T-helper 2 cell treated with Interferon-gamma antibody and Interleukin-4, amounts not matched to agents 5 μg/mL and 100 μg/mL, for 36 hours (primary cell): ENCODE data around the gene NELFCD.
"Not testable (repeated sequence)": the region's sequence is repeated elsewhere in the genome, so short reads cannot be mapped to it uniquely, and the experiment has no call there.

Experiments used
- DNase-seq: peaks from one replicate; pipeline ENCODE4 v3.0.0; 2021; ENCODE audit warnings: low spot score
- H3K27ac Mint-ChIP-seq: one replicate; pipeline ENCODE4 v1.8.0; 2021; ENCODE audit warnings: mild to moderate bottlenecking, mixed read lengths
- H3K27me3 Mint-ChIP-seq: one replicate; pipeline ENCODE4 v1.8.0; 2021; ENCODE audit warnings: low read depth, mixed read lengths
- H3K36me3 Mint-ChIP-seq: one replicate; pipeline ENCODE4 v1.8.0; 2021; ENCODE audit warnings: low read depth, mixed read lengths
- H3K4me1 Mint-ChIP-seq: one replicate; pipeline ENCODE4 v1.8.0; 2021; ENCODE audit warnings: low read depth, mixed read lengths
- H3K4me3 Mint-ChIP-seq: one replicate; pipeline ENCODE4 v1.8.0; 2022; ENCODE audit warnings: mild to moderate bottlenecking, moderate library complexity, mixed read lengths
- H3K9me3 Mint-ChIP-seq: one replicate; pipeline ENCODE4 v1.8.0; 2021; ENCODE audit warnings: mixed read lengths

NELFCD gene

DNA sequence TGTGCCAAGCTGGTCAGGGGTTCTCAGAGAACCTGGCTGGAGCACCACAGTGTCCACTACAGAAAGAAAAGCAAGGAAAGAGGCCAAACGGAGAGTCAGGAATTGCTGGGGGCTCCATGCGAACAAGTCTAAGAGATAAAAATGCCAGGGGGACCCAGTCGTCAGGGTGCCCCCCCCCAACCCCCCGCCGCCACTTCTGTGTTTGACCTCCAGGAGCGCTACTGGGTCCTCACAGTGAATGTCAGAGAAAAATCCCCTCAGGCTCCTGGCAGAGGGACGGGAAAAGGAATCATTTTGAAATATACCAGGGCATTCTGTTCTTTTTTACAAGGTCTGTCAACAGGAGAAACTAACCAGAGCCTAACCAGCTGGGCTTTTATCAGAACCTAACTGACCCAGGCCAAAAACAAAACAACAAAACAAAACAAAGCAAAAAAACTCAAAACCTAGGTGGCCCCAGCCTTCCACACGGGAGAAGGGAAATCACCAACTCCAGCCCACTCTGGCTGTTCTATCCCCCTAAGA is 17.9 kb upstream of the NELFCD start:
- DNase-seq: no peak
- H3K4me1 Mint-ChIP-seq: no peaks in the 10 kb centered on the region
- H3K27me3 Mint-ChIP-seq: peaks cover 24% of the 10 kb centered on the region
- H3K4me3 Mint-ChIP-seq: no peak overlapping the region
- no peaks in the 10 kb centered on the region for H3K9me3 Mint-ChIP-seq
- H3K27ac Mint-ChIP-seq: no peak overlapping the region
- no peaks in the 10 kb centered on the region for H3K36me3 Mint-ChIP-seq

DNA sequence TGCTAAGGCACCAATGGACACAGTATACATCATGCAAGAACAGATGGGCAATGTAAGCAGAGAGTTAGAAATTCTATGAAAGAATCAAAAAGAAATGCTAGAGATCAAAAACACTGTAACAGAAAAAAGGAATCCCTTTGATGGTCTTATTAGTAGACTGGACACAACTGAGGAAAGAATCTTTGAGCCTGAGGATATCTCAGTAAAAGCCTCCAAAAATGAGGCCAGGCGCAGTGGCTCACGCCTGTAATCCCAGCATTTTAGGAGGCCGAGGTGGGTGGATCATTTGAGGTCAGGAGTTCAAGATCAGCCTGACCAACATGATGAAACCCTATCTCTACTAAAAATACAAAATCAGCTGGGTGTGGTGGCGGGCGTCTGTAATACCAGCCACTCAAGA is 17.1 kb upstream of the NELFCD start:
- H3K9me3 Mint-ChIP-seq, H3K27ac Mint-ChIP-seq, DNase-seq, H3K36me3 Mint-ChIP-seq, H3K4me3 Mint-ChIP-seq, H3K4me1 Mint-ChIP-seq: not testable (repeated sequence)
- peaks cover 28% of the 10 kb centered on the region for H3K27me3 Mint-ChIP-seq

DNA sequence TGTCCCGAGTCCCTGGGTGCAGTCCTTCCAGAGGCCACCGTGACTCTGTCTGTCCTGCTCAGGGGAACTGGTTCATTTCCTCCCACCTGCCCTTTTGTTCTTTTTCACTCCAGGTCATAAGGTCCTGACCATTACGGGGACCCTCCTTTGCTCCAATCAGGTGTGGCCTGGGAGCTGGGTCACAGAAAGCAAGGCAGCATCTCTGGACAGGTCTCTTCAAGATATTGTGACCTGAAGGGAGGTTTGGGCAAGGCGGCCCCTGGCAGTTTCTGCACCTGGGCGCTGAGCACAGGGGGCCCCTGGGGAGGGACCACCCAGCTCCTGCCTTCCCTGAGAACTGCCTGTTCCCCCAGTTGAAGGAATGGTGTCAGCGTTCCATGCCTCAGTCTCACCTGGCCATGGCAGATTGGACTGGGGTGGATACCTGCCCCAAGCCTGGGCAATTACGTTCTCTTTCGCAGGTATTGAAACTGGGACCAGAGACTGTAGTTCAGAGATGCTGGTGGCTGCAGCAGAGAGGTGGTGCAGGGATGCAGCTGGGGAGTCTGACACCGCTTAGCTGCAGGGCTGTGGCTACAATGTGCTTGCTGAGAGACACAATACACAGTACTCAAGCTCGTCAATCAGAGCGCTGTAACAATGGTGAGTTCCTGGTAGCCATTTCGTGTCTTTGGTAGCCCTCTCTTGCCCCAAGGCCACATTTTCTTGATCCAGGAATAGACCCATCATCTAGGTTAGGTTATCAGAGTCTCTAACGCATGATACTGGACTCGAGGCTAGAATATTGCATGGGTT is 15.6 kb upstream of the NELFCD start:
- no peak for DNase-seq
- peaks cover 32% of the 10 kb centered on the region for H3K27me3 Mint-ChIP-seq
- H3K27ac Mint-ChIP-seq: no peak overlapping the region
- no peak overlapping the region for H3K4me3 Mint-ChIP-seq
- H3K4me1 Mint-ChIP-seq: no peaks in the 10 kb centered on the region
- no peaks in the 10 kb centered on the region for H3K36me3 Mint-ChIP-seq
- no peaks in the 10 kb centered on the region for H3K9me3 Mint-ChIP-seq

DNA sequence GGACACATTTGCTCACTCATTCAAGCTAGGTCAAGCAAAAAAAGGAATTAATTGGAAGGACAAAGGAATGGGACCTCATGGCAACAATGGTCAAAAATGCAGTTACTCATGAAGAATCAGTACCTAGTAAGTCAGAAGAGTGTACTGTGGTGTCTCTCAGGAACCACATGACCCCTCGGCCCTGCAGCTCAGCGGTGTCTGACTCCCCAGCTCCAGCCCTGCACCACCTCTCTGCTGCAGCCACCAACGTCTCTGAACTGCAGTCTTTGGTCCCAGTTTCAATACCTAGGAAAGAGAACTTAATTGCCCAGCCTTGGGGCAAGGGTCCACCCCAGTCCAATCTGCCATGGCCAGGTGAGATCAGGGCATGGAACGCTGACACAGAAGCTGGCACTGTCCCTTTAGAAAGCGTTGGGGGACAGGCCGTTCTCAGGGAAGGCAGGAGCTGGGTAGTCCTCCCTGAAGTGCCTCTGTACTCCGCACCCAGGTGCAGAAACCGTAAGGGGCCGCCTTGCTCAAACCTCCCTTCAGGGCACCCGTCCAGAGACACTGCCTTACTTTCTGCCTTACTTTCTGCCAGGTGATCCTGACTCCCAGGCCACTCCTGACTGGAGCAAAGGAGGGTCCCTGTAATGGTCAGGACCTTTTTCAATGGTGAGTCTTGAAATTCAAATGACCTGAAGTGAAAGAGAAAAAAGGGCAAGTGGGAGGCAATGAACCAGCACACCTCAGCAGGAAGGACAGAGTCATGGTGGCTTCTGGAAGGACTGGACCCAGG is 13.2 kb upstream of the NELFCD start:
- no peak for DNase-seq
- no peak overlapping the region for H3K4me3 Mint-ChIP-seq
- H3K27ac Mint-ChIP-seq: no peak overlapping the region

GRCh38 chr20:58969439-58969838 is 11.6 kb upstream of the NELFCD start:
- no peak for DNase-seq
- H3K9me3 Mint-ChIP-seq: no peaks in the 10 kb centered on the region
- H3K4me3 Mint-ChIP-seq: no peak overlapping the region
- no peaks in the 10 kb centered on the region for H3K4me1 Mint-ChIP-seq
- H3K27ac Mint-ChIP-seq: no peak overlapping the region
- H3K27me3 Mint-ChIP-seq: peaks cover 25% of the 10 kb centered on the region
- H3K36me3 Mint-ChIP-seq: no peaks in the 10 kb centered on the region

More for the DNA sequence above, 13.2 kb upstream of the NELFCD start:
- Mint-ChIP-seq H3K27me3 (peaks cover 31% of the 10 kb centered on the region), H3K4me1 (no peaks in the 10 kb centered on the region), H3K36me3 (no peaks in the 10 kb centered on the region), H3K9me3 (no peaks in the 10 kb centered on the region)

DNA sequence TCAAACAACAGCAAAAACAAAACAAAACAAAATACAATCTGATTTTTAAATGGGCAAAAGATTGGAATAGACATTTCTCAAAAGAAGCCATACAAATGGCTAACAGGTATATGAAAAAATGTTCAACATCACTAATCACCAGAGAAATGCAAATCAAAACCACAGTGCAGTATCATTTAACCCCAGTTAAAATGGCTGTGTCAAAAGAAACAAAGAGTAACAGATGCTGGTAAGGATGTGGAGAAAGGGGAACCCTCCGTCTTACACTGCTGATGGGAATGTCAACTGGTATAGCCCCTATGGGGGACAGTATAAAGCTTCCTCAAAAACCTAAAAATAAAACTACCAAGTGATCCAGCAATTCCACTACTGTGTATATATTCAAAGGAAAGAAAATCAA is 10.9 kb upstream of the NELFCD start:
- Mint-ChIP-seq H3K27me3 (peaks cover 20% of the 10 kb centered on the region), H3K4me3 (no peak overlapping the region), H3K36me3 (no peaks in the 10 kb centered on the region), H3K9me3 (peaks cover 1% of the 10 kb centered on the region), H3K27ac (no peak overlapping the region), H3K4me1 (no peaks in the 10 kb centered on the region)
- no peak for DNase-seq

DNA sequence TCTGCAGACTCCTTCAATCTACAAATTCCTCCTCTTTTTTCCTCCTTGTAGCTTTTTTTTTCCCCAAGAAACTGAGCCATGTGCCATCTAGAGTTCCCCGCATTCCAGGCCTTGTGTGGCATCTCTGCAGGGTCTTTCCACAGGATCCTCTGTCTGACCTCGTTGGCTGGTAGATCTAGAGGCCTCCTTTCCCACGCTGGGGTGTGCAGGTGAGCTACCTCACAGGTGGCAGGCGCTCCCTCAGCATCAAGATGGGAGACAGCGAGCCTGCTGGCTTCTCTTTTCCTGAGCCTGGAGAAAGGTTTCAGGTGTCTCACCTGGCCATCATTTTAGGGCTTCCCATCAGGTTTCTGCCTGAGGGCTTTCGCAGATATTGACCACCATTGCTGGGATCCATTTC is 9.6 kb upstream of the NELFCD start:
- Mint-ChIP-seq H3K4me1 (no peaks in the 10 kb centered on the region), H3K36me3 (no peaks in the 10 kb centered on the region), H3K27ac (no peak overlapping the region), H3K4me3 (no peak overlapping the region), H3K9me3 (peaks cover 8% of the 10 kb centered on the region), H3K27me3 (peaks cover 17% of the 10 kb centered on the region)
- peak; percentile 1 for DNase-seq

DNA sequence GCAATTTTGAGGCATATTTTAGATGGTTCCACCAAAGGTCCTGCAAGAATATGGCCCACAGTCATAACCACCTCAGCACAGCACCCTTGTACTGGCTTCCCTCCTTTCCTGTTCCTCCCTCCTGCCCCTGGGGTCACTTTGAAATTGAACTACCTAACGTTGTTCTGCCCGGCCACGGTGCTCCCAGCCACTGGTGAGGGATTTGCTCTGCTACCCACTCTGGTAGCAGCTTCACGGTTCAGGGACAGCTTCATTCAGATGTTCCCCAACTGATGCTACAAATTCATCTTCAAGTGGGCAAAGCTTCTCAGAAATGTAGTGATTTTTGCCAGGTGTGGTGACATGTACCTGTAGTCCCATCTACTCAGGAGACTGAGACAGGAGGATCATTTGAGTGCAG is 7.9 kb upstream of the NELFCD start:
- Mint-ChIP-seq H3K27me3 (peaks cover 17% of the 10 kb centered on the region), H3K36me3 (no peaks in the 10 kb centered on the region), H3K4me1 (no peaks in the 10 kb centered on the region), H3K9me3 (peaks cover 8% of the 10 kb centered on the region), H3K4me3 (no peak overlapping the region), H3K27ac (no peak overlapping the region)
- DNase-seq: peak; percentile 2

- H3K4me1 Mint-ChIP-seq: no peaks in the 10 kb centered on the region
- peaks cover 8% of the 10 kb centered on the region for H3K9me3 Mint-ChIP-seq
- no peak for DNase-seq
- no peaks in the 10 kb centered on the region for H3K36me3 Mint-ChIP-seq
- H3K27me3 Mint-ChIP-seq: peaks cover 19% of the 10 kb centered on the region
- no peak overlapping the region for H3K27ac Mint-ChIP-seq
- no peak overlapping the region for H3K4me3 Mint-ChIP-seq
These were observed 7.2 kb upstream of the NELFCD start for GRCh38 chr20:58973866-58974265.

GRCh38 chr20:58975353-58975752 is 5.7 kb upstream of the NELFCD start:
- no peak for DNase-seq
- Mint-ChIP-seq H3K9me3 (peaks cover 8% of the 10 kb centered on the region), H3K36me3 (no peaks in the 10 kb centered on the region), H3K4me3 (no peak overlapping the region), H3K27ac (no peak overlapping the region), H3K27me3 (peaks cover 14% of the 10 kb centered on the region), H3K4me1 (no peaks in the 10 kb centered on the region)

DNA sequence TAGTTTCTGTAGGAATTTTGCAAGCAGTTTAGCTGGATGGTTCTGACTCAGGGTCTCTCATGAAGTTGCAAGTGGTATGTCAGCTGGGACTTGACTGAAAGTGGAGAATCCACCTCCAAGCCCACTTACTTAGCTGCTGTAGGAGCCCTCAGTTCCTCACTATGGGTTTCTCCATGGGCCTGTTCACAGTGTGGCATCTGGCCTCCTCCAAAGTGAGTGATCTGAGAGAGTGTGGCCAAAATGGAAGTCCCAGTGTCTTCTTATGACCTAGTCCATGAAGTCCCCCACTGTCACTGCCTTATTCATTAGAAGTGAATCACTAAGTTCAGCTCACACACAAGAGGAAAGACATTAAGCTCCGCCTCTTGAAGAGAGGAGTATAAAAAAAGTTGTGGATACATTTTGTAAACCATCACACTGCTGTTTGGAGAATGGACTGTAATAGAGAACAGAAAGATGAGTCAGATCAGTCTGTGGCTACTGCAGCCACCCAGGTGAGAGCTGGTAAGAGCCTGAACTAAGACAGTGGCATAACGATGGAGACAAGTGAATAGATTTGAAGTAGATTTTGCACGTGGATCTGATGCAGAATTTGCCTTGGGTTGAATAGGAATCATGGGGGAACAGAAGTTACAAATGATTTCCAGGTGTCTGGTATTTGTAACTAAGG is 4.9 kb upstream of the NELFCD start:
- H3K4me3 Mint-ChIP-seq: no peak overlapping the region
- no peak for DNase-seq
- H3K9me3 Mint-ChIP-seq: peaks cover 8% of the 10 kb centered on the region
- H3K4me1 Mint-ChIP-seq: no peaks in the 10 kb centered on the region
- H3K27ac Mint-ChIP-seq: no peak overlapping the region
- H3K36me3 Mint-ChIP-seq: no peaks in the 10 kb centered on the region
- peaks cover 12% of the 10 kb centered on the region for H3K27me3 Mint-ChIP-seq

GRCh38 chr20:58978351-58979190 is 2.5 kb upstream of the NELFCD start:
- Mint-ChIP-seq H3K27ac (no peak overlapping the region), H3K27me3 (peaks cover 11% of the 10 kb centered on the region), H3K36me3 (peaks cover 7% of the 10 kb centered on the region), H3K4me3 (no peak overlapping the region), H3K4me1 (peaks cover 8% of the 10 kb centered on the region), H3K9me3 (peaks cover 8% of the 10 kb centered on the region)
- DNase-seq: no peak

DNA sequence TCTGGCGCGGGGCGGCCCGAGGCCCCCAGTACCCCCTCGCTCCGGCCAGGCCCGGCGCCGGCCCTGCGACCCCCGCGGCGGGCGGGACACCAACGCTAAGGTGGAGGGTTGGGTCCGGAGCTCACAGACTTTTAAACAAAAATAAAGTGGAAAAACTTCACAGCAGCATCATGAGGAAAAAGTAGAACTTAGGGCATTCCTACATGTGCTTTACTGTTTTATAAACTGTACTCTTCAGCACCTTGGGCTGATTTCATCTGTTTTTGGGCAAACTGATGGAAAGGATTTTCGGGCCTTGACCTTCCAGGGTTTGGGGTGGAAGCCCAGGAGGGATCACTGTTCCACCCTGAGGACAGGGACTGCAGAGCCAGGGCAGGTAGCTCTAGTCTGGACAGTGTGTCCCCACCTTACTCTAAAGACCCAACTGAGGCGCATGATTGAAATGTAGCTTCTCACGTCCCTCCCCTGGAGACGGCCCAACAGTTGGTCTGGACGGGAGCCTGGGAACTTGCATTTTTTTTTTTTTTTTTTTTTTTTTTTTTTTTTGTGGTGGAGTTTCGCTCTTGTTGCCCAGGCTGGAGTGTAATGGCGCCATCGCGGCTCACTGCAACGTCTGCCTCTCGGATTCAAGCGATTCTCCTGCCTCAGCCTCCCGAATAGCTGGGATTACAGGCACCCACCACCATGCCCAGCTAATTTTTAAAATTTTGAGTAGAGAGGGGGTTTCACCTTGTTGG is 740 bp downstream of the NELFCD start:
- H3K27me3 Mint-ChIP-seq: peaks cover 11% of the 10 kb centered on the region
- peak overlapping the region; percentile 90 for H3K27ac Mint-ChIP-seq
- H3K4me3 Mint-ChIP-seq: peak overlapping the region; percentile 97
- H3K9me3 Mint-ChIP-seq: no peaks in the 10 kb centered on the region
- H3K36me3 Mint-ChIP-seq: peaks cover 25% of the 10 kb centered on the region
- no peak for DNase-seq
- peaks cover 34% of the 10 kb centered on the region for H3K4me1 Mint-ChIP-seq
